ENCODE results near the gene CLEC9A. TPM values are rescaled to one million over a fixed set of nuclear protein-coding genes. Genes with fewer than 3 reads are reported as not detected.

Gene CLEC9A
- total RNA-seq, 1 donor from 2014 or later: not detected

DNA sequence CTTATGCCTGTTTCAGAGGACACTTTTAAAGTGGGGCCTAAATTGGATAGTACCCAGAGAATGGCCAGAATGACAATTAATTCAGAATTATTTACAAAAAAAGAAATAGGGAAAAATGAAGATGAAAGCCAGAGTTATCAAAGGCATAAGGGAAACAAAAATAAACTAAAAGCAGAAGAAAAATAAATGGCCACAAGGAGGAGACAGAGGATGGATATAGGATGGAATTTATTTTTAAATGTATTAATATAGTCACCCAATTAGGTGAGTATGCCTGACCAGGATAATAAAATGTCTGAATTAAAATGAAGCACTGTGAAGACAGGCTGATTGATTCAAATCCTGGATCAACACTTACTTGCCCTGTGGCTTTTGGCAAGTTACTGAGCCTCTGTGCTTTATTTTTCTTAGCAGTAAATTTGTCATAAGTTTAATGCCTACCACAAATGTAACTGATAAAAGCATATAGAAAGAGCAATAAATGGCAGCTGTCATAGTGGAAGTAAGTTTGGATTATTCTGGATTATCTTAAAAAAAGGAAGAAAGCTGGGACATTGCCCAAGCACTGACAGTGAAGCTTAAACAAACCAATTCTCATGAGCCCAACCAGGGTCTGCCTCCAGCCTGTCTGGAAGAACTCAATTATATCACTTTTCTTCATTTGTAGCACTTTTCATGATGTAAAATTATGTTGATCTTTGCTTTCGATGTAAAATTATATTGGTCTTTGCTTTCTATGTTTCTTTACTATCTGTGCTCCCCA, 3.5 kb downstream of the CLEC9A start:
- Mint-ChIP-seq H3K27ac (ENCODE audit: unreplicated experiment) (no peak overlapping the region), H3K4me3 (no peak overlapping the region), H3K36me3 (ENCODE audit: low read depth) (no peaks in the 10 kb centered on the region), H3K27me3 (ENCODE audit: low read depth) (no peaks in the 10 kb centered on the region), H3K4me1 (no peaks in the 10 kb centered on the region), H3K9me3 (no peaks in the 10 kb centered on the region)
- no peak for DNase-seq (ENCODE audit: low read depth, low spot score)
- TF ChIP-seq, protein P1, sequence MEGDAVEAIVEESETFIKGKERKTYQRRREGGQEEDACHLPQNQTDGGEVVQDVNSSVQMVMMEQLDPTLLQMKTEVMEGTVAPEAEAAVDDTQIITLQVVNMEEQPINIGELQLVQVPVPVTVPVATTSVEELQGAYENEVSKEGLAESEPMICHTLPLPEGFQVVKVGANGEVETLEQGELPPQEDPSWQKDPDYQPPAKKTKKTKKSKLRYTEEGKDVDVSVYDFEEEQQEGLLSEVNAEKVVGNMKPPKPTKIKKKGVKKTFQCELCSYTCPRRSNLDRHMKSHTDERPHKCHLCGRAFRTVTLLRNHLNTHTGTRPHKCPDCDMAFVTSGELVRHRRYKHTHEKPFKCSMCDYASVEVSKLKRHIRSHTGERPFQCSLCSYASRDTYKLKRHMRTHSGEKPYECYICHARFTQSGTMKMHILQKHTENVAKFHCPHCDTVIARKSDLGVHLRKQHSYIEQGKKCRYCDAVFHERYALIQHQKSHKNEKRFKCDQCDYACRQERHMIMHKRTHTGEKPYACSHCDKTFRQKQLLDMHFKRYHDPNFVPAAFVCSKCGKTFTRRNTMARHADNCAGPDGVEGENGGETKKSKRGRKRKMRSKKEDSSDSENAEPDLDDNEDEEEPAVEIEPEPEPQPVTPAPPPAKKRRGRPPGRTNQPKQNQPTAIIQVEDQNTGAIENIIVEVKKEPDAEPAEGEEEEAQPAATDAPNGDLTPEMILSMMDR (conservative IDR thresholded peaks at IDR 0.05): peak; percentile 85

DNA sequence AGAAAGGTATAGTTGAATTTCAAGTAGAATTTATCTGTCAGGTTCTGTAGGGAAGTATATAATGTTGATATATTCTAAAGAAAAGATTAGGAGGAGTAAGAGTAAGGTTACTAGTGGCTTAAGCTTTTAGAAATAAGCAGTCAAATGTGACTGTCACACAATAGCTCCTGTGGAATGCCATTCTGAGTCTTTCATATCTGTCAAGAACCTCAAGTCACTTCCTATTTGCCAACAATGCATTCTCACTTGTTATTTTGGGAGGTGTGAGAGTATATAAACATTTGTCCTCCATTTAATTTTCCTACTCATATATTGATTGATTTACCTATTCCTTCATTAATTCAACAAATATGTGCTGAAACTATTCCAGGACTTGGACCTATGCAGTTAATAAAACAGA, 11.7 kb downstream of the CLEC9A start:
- H3K27me3 Mint-ChIP-seq (ENCODE audit: low read depth): no peaks in the 10 kb centered on the region
- no peak for DNase-seq (ENCODE audit: low read depth, low spot score)
- TF ChIP-seq, protein P1 (conservative IDR thresholded peaks at IDR 0.05): no peak
- no peaks in the 10 kb centered on the region for H3K36me3 Mint-ChIP-seq (ENCODE audit: low read depth)
- no peak overlapping the region for H3K27ac Mint-ChIP-seq (ENCODE audit: unreplicated experiment)
- no peaks in the 10 kb centered on the region for H3K4me1 Mint-ChIP-seq
- no peaks in the 10 kb centered on the region for H3K9me3 Mint-ChIP-seq
- H3K4me3 Mint-ChIP-seq: no peak overlapping the region

DNA sequence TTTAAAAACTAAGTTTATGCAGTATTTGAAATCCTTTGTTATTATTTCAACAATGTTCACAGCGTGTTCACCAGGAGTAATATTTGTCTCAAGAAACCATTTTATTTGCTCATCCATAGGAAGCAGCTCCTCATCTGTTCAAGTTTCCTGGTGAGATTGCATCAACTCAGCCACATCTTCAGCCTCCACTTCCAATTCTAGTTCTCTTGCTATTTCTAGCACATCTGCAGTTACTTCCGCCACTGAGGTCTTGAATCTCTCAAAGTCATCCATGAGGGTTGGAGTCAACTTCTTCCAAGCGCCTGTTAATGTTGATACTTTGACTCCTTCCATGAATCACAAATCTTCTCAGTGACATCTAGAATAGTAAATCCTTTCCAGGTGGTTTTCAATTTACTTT, 18.0 kb downstream of the CLEC9A start:
- Mint-ChIP-seq H3K9me3 (peaks cover 6% of the 10 kb centered on the region), H3K4me3 (no peak overlapping the region), H3K27me3 (ENCODE audit: low read depth) (no peaks in the 10 kb centered on the region), H3K36me3 (ENCODE audit: low read depth) (peaks cover 2% of the 10 kb centered on the region), H3K4me1 (no peaks in the 10 kb centered on the region), H3K27ac (ENCODE audit: unreplicated experiment) (no peak overlapping the region)
- TF ChIP-seq, protein P1 (conservative IDR thresholded peaks at IDR 0.05): no peak
- DNase-seq (ENCODE audit: low read depth, low spot score): no peak

DNA sequence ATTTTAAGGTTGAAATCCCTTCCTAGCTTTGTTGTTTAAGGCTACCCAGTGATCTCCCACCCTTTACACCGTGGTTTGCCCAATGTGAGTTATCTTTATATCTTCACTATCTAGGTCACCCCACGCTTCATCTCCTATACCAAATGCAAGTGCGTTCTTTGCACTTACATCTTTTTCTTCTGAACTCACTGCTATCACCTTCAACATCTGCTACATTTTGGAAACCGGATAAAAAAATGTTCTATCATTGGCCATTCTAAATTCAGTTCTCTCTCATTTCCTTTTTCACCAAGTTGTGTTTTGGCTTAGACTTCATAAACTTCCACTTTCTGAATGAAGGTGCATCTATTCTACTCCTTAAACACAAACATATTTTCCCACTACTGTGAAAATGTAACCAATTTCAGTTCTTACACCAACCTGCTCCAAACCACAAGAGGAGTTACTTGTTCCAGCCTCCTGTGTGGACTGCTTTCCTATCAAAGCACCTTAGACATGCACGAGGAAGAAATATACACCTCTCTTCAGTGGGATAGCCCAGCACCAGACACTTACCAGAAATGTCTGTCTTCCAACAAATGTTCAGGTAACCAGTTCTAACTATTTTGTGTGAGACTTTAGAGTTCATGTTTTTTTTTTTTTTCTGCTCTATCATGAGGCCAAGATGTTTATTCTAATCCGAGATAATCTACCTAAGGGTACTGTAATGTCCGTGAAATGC, 21.9 kb downstream of the CLEC9A start:
- TF ChIP-seq, protein P1 (conservative IDR thresholded peaks at IDR 0.05): no peak
- Mint-ChIP-seq H3K27me3 (ENCODE audit: low read depth) (no peaks in the 10 kb centered on the region), H3K36me3 (ENCODE audit: low read depth) (peaks cover 2% of the 10 kb centered on the region), H3K4me1 (no peaks in the 10 kb centered on the region), H3K9me3 (peaks cover 6% of the 10 kb centered on the region), H3K4me3 (no peak overlapping the region), H3K27ac (ENCODE audit: unreplicated experiment) (no peak overlapping the region)
- no peak for DNase-seq (ENCODE audit: low read depth, low spot score)

DNA sequence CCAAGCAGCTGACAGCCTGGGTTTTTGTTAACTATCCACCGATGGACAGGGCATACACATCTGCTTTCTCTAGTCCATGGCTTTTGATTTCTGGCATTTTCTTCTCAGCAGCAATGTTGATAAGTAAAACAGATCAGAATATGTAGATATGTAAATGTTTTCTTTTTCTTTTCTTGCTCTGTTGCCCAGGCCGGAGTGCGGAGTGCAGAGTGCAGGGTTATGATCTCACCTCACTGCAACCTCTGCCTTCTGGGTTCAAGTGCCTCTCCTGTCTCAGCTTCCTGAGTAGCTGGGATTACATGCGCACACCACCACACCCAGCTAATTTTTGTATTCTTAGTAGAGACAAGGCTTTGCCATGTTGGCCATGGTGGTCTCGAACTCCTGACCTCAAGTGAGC, 27.9 kb downstream of the CLEC9A start:
- H3K9me3 Mint-ChIP-seq: no peaks in the 10 kb centered on the region
- no peak overlapping the region for H3K4me3 Mint-ChIP-seq
- no peaks in the 10 kb centered on the region for H3K27me3 Mint-ChIP-seq (ENCODE audit: low read depth)
- no peaks in the 10 kb centered on the region for H3K36me3 Mint-ChIP-seq (ENCODE audit: low read depth)
- TF ChIP-seq, protein P1 (conservative IDR thresholded peaks at IDR 0.05): no peak
- no peaks in the 10 kb centered on the region for H3K4me1 Mint-ChIP-seq
- no peak for DNase-seq (ENCODE audit: low read depth, low spot score)
- H3K27ac Mint-ChIP-seq (ENCODE audit: unreplicated experiment): peak overlapping the region; percentile 19

All from neural crest cell (in vitro differentiated cells).